ENCODE results near the gene SNRNP70. TPM values are rescaled to one million over a fixed set of nuclear protein-coding genes. Genes with fewer than 3 reads are reported as not detected.

SNRNP70 gene
- total and polyA plus RNA-seq, 2 of the 13 experiments (the other 11 are each of a cell fraction or from before 2014, with no cell fraction given) = 150 to 210 TPM

GRCh38 chr19:49129238-49129583 lies 44.0 kb downstream of the SNRNP70 start:
- no peaks in the 10 kb centered on the region for H3K9me3 ChIP-seq (ENCODE audit: low read length)
- H3K27me3 ChIP-seq (ENCODE audit: control insufficient read depth in 1 of 2, insufficient read depth in 2 of 2, low read length in 2 of 2) = no peaks in the 10 kb centered on the region
- TF ChIP-seq ZNF687 (CRISPR knock-in tag; IDR thresholded peaks at IDR 0.05) = 0 out of 2 replicates have a peak, but pooled peaks have one; percentile 5
- TF ChIP-seq ZNF432 (CRISPR knock-in tag; IDR thresholded peaks at IDR 0.05; ENCODE audit: borderline replicate concordance) = no peak
- peak; percentile 46; the same call in 1 of the 2 replicates for TF ChIP-seq ZBTB33 (CRISPR knock-in tag; IDR thresholded peaks at IDR 0.05)
- ChIA-PET CTCF (ENCODE audit: low intra/inter-chr PET ratio, low total read pairs) (no interaction called here), POLR2A (no interaction called here)
- DNase-seq (ENCODE audit: low spot score) (no peak), FAIRE-seq (no peak), ATAC-seq (no peak)
- peak overlapping the region; percentile 99 for H3K4me2 ChIP-seq (ENCODE audit: low read depth, low read length)
- in situ Hi-C loops (cut with HindIII; ENCODE audit: extremely low pct_ligation_motif_present, low pct_unique_long_range_greater_than_20kb) (no loop called here), intact Hi-C loops (cut with micrococcal nuclease; ENCODE audit: unreplicated experiment) (loop anchor here (5.0 kb wide), 1 partner anchor 68 kb away; no protein-coding TSS in a partner anchor)
- BruUV-seq (replicated peaks) = no TSS peak
- H3K4me3 ChIP-seq (replicated peaks in 1 of 3; ENCODE audit: insufficient read depth in 1 of 3, low read depth in 2 of 3, low read length in 3 of 3) = peak overlapping the region in 2 of 3 experiments; percentile 11 to 75; a peak in 2 of 6 replicates
- H3K4me1 ChIP-seq (ENCODE audit: insufficient read depth, low read length) = peaks cover 39% of the 10 kb centered on the region
- peaks cover 2% of the 10 kb centered on the region in 2 experiments; a peak in 3 of 5 replicates for H3K36me3 ChIP-seq (replicated peaks in 1 of 2; ENCODE audit: control insufficient read depth in 1 of 2, insufficient read depth in 2 of 2, low read length in 2 of 2)
- WGBS (ENCODE audit: low lambda C conversion rate) = 79% methylated on average over 16 of the region's 16 CpGs
- H2AFZ ChIP-seq (ENCODE audit: low read length) = no peak overlapping the region
- no peaks in the 10 kb centered on the region for H4K20me1 ChIP-seq (ENCODE audit: insufficient read depth, low read length)
- H3K27ac ChIP-seq (ENCODE audit: extremely low read length, insufficient read depth, low read length) = no peak overlapping the region
- H3K79me2 ChIP-seq (ENCODE audit: insufficient read depth, low read length) = no peaks in the 10 kb centered on the region
- peak overlapping the region; percentile 44; the same call in 1 of the 2 replicates for H3K9ac ChIP-seq (ENCODE audit: insufficient read depth, low read depth, low read length)
